Activated CD4-positive, CD25-positive, alpha-beta regulatory T cell treated with anti-CD3 and anti-CD28 coated beads, Interleukin-2, amount 50 U/mL, for 72 hours (primary cell): ENCODE measurements around the gene PTGS1.

ENCODE experiments used
- DNase-seq: peaks from one replicate; pipeline ENCODE4 v3.0.0; 2021

Gene PTGS1

GRCh38 chr9:122376796-122377195, 6.0 kb downstream of the PTGS1 start:
- no peak for DNase-seq

- no peak for DNase-seq
Measured at GRCh38 chr9:122377241-122378164, 6.7 kb downstream of the PTGS1 start.

- no peak for DNase-seq
Measured at GRCh38 chr9:122378236-122378635, 7.4 kb downstream of the PTGS1 start.

- DNase-seq: no peak
Measured at GRCh38 chr9:122379340-122379739, 8.5 kb downstream of the PTGS1 start.

- DNase-seq: no peak
Measured at GRCh38 chr9:122380293-122380692, 9.5 kb downstream of the PTGS1 start.

- no peak for DNase-seq
Measured at GRCh38 chr9:122381206-122381950, 10.6 kb downstream of the PTGS1 start.

- no peak for DNase-seq
Measured at GRCh38 chr9:122382901-122383850, 12.4 kb downstream of the PTGS1 start.

- peak; percentile 8 for DNase-seq
Measured at GRCh38 chr9:122383992-122384461, 13.2 kb downstream of the PTGS1 start.

GRCh38 chr9:122386311-122386872, 15.6 kb downstream of the PTGS1 start:
- DNase-seq: peak; percentile 22

- no peak for DNase-seq
Measured at GRCh38 chr9:122387536-122387935, 16.7 kb downstream of the PTGS1 start.

GRCh38 chr9:122389195-122389594, 18.4 kb downstream of the PTGS1 start:
- no peak for DNase-seq

- DNase-seq: no peak
Measured at GRCh38 chr9:122389799-122390481, 19.1 kb downstream of the PTGS1 start.

- no peak for DNase-seq
Measured at GRCh38 chr9:122392284-122392683, 21.5 kb downstream of the PTGS1 start.

GRCh38 chr9:122392714-122393113, 21.9 kb downstream of the PTGS1 start:
- DNase-seq: no peak

- no peak for DNase-seq
Measured at GRCh38 chr9:122393284-122393983, 22.6 kb downstream of the PTGS1 start.

GRCh38 chr9:122394265-122395125, 23.7 kb downstream of the PTGS1 start:
- DNase-seq: no peak

GRCh38 chr9:122396614-122397148, 25.9 kb downstream of the PTGS1 start:
- DNase-seq: no peak

GRCh38 chr9:122397749-122398148, 26.9 kb downstream of the PTGS1 start:
- DNase-seq: no peak

GRCh38 chr9:122398371-122398924, 27.6 kb downstream of the PTGS1 start:
- DNase-seq: no peak
